ENCODE data around the gene OR8B12.

The OR8B12 gene

DNA sequence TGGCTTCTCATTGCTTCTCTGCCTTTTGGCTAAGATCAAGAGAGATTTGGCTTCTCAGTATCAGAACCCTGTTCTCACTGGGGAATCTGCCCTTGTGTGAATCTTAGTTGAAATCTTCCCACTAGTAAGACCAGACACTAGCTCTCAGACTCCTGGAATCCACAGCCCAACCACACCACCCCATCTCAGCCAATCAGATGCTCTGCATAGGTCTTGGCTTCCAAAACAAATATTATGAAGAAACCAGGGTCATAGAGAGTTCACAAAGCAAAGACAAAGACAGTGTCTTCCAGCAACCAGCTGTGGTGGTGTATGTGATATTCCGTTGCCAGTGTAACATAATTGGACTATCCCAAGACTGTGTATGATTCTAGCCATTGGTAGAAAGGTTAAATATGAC lies 5.4 kb downstream of the OR8B12 start:
- no peak for TF ChIP-seq CTCF (IDR thresholded peaks at IDR 0.05; ENCODE audit: low read depth, low read length)
- no peaks in the 10 kb centered on the region for H3K27me3 ChIP-seq (ENCODE audit: insufficient read depth, low read depth, severe bottlenecking)
- no peak overlapping the region for H3K27ac ChIP-seq
- no peak overlapping the region for H3K4me3 ChIP-seq (ENCODE audit: low read depth, low read length)
- no peaks in the 10 kb centered on the region for H3K9me3 ChIP-seq (ENCODE audit: severe bottlenecking)
- DNase-seq: no peak
- H3K36me3 ChIP-seq: no peaks in the 10 kb centered on the region

GRCh38 chr11:124536520-124536919 lies 6.9 kb downstream of the OR8B12 start:
- H3K9me3 ChIP-seq (ENCODE audit: severe bottlenecking): no peaks in the 10 kb centered on the region
- H3K27ac ChIP-seq: no peak overlapping the region
- H3K4me3 ChIP-seq (ENCODE audit: low read depth, low read length): no peak overlapping the region
- DNase-seq: no peak
- no peaks in the 10 kb centered on the region for H3K27me3 ChIP-seq (ENCODE audit: insufficient read depth, low read depth, severe bottlenecking)
- H3K36me3 ChIP-seq: no peaks in the 10 kb centered on the region
- no peak for TF ChIP-seq CTCF (IDR thresholded peaks at IDR 0.05; ENCODE audit: low read depth, low read length)

GRCh38 chr11:124535552-124536232 lies 7.8 kb downstream of the OR8B12 start:
- DNase-seq: no peak
- Histone ChIP-seq H3K4me3 (ENCODE audit: low read depth, low read length) (no peak overlapping the region), H3K27me3 (ENCODE audit: insufficient read depth, low read depth, severe bottlenecking) (no peaks in the 10 kb centered on the region), H3K9me3 (ENCODE audit: severe bottlenecking) (no peaks in the 10 kb centered on the region), H3K36me3 (no peaks in the 10 kb centered on the region), H3K27ac (no peak overlapping the region)
- no peak for TF ChIP-seq CTCF (IDR thresholded peaks at IDR 0.05; ENCODE audit: low read depth, low read length)

DNA sequence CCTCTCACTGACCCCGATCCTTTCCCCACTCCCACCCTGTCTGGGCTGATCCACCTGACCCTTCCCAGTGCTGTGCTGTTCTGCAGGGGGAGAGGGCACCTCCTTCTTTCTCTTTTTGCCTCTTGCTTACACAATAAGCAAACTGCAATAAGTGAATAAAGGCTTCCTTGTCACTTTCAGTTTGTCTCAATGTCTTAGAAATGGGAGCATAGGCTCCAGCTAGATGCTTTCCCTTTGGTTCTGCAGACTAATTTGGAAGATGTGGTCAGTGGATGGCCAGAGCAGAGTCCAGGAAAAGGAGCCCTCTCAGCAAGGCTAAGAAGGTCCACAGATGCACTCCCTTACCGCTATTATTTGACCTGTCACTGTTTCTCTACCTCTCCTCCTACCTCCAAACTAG lies 9.4 kb downstream of the OR8B12 start:
- Histone ChIP-seq H3K9me3 (ENCODE audit: severe bottlenecking) (no peaks in the 10 kb centered on the region), H3K27me3 (ENCODE audit: insufficient read depth, low read depth, severe bottlenecking) (no peaks in the 10 kb centered on the region), H3K36me3 (no peaks in the 10 kb centered on the region), H3K4me3 (ENCODE audit: low read depth, low read length) (no peak overlapping the region), H3K27ac (no peak overlapping the region)
- no peak for TF ChIP-seq CTCF (IDR thresholded peaks at IDR 0.05; ENCODE audit: low read depth, low read length)
- no peak for DNase-seq

DNA sequence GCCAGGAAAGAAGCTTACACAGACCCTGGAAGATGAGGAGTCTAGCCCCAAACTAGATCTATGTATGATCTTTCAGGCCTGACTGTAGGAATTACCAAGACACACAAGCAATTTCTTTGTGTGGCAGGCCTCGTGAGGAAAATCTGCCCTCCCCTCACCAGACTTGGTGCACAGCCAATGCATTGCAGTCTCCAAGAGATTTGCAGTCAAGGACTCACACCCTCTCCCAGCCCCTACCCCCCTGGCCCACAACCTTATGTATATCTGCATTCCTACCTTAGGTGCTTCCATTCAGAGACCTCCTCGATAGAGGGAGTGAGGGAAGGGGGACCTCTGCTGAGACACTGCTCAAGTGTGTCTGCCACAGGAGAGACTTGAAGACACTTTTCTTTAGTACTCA lies 9.8 kb downstream of the OR8B12 start:
- TF ChIP-seq CTCF (IDR thresholded peaks at IDR 0.05; ENCODE audit: low read depth, low read length): no peak

DNA sequence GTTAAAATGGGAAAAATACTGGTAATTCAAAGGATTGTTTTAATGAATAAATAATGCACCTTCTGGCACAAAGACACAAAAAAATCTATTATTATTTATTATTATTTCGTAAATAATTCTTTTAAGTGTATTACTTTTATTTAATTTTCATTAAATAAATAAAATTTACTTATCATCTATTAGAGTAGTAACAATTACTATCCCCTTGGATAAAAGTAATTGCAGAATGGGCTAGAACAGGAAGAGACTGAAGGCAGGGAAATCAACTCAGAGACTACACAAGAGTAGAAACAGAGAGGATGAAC lies 23.0 kb downstream of the OR8B12 start:
- Histone ChIP-seq H3K9me3 (ENCODE audit: severe bottlenecking) (no peaks in the 10 kb centered on the region), H3K27me3 (ENCODE audit: insufficient read depth, low read depth, severe bottlenecking) (no peaks in the 10 kb centered on the region), H3K4me3 (ENCODE audit: low read depth, low read length) (no peak overlapping the region), H3K27ac (no peak overlapping the region), H3K36me3 (no peaks in the 10 kb centered on the region)
- no peak for TF ChIP-seq CTCF (IDR thresholded peaks at IDR 0.05; ENCODE audit: low read depth, low read length)
- DNase-seq: no peak

More for the DNA sequence above, 9.8 kb downstream of the OR8B12 start:
- H3K27ac ChIP-seq: no peak overlapping the region
- no peak for DNase-seq
- H3K9me3 ChIP-seq (ENCODE audit: severe bottlenecking): no peaks in the 10 kb centered on the region
- H3K36me3 ChIP-seq: no peaks in the 10 kb centered on the region
- no peak overlapping the region for H3K4me3 ChIP-seq (ENCODE audit: low read depth, low read length)
- H3K27me3 ChIP-seq (ENCODE audit: insufficient read depth, low read depth, severe bottlenecking): no peaks in the 10 kb centered on the region

Measured in WERI-Rb-1 (cell line).